HG02885 (cell line): ENCODE measurements around the gene ZNF213.

ENCODE experiments used
- ATAC-seq: cut with Tn5 transposase; IDR thresholded peaks from one replicate; pipeline ENCODE4 v1.9.1; 2021; ENCODE audit warnings: mild to moderate bottlenecking; ENCODE audit not compliant: unreplicated experiment, poor library complexity

ZNF213 gene, protein sequence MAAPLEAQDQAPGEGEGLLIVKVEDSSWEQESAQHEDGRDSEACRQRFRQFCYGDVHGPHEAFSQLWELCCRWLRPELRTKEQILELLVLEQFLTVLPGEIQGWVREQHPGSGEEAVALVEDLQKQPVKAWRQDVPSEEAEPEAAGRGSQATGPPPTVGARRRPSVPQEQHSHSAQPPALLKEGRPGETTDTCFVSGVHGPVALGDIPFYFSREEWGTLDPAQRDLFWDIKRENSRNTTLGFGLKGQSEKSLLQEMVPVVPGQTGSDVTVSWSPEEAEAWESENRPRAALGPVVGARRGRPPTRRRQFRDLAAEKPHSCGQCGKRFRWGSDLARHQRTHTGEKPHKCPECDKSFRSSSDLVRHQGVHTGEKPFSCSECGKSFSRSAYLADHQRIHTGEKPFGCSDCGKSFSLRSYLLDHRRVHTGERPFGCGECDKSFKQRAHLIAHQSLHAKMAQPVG

DNA sequence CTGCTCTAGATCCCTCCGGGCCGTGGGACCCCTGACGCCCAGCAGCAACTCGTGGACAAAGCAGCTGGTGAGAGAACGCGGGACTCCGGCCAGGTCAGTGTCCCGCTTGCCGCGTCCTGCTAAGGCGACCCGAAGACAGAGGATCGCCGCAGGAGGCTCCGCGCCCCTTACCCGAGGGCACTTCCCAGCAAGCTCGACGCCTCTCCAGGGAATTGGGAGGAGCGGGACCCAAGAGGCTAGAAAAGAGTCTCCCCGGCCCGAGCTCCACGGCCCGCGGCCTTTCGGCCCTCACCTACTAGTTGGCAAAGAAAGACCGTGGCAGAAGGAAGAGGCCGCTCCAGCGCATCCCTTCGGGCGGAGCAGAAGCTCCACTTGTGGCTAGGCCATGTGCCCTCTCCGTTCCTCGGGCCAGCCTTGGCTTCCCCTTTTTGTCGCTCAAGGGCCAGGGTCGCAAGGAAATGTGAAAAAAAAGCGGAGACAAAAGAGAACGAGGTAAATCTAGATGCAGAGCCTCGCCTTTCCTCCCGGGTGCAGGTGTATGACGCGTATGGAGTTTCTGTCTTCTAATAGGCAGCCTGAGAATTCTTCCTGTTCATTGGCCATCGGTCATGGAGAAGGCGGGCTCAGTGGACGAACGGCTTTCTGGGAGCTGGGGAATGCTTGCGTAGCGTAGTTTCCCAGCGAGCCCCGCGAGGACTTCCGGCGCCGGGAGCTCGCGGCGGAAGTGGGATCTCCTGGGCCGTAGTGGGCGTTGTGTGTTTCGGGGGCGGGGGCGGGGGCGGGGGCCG is at the start of gene ZNF213:
Gene ZNF213, plus strand, starts transcription at position 692 of the 788 bp plus-strand sequence. CDS start 2,252 bp downstream, outside the sequence.
- ATAC-seq = peak; percentile 85

DNA sequence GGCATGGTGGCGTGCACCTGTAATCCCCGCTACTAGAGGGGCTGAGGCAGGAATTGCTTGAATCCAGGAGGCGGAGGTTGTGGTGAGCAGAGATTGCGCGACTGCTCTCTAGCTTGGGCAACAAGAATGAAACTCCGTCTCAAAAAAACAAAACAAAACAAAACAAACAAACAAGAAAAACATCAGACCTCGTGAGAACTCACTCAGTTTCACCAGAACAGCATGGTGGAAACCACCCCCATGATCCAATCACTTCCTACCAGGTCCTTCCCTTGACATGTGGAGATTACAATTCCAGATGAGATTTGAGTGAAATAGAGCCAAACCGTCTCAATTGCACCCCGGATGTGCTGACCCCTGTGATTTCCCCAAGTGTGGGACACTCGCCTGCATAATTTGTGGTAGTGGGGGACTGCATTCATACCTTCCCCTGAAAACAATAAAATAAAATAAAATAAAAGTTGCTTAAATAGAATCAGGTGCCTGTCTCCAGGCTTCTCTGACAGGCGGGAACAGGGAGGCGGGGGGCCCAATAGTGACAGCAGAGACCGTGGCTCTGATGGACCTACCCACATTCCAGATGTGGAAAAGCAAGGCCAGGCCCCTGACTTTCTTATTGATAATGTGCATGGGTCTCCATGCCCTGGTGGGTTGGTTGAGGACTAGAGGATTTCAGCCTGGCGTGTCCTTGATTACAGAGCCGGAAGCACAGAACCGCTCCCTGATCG is 48.8 kb upstream of the ZNF213 start:
- no peak for ATAC-seq

- ATAC-seq = no peak
Observed at GRCh38 chr16:3086596-3087242, 48.1 kb upstream of the ZNF213 start.

DNA sequence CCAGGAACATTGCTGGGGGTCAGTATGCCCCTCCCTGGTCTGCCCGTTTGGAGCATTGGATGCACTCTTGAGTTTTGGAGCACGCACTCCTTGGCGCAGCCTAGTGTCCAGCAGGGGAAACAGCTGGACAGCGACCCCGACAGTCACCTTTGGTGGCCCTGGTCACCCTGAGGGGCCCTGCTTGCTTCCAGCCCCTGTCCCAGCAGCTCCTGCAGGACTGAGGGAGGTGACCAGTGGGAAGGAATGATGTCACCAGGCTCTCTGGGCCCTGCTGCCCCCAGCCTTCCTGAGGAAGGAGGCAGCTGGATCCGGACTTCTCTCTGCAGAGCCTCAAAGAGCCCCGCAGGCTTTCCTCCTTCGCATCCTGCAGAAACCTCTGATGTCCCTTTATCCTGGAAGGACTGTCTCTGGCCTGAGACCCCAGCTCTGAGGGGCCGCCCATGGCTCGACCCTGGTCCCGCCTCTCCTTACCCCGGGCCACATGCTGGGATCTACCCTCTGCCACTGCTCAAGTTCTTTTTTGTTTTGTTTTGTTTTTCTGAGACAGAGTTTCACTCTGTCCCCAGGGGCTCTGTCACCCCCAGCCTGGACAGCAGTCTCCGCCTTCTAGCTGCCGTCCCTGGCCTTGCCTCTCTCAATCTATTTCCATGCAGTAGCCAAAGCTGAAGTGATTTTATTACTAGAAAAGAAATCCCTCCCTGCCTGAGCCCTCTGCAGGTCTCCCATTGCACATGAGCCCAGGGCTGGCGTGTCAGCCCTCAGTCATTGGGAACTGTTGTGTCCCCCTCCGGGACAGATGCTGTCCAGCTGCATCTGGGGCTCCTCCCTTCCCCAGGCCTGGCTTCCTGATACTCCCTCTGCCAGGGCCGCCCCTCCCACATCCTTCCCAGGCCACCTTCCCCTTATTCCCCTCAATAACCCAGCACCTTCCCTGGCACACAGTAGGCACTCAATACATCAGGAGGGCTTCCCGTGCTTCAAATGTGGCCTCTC is 47.3 kb upstream of the ZNF213 start:
- ATAC-seq = no peak

DNA sequence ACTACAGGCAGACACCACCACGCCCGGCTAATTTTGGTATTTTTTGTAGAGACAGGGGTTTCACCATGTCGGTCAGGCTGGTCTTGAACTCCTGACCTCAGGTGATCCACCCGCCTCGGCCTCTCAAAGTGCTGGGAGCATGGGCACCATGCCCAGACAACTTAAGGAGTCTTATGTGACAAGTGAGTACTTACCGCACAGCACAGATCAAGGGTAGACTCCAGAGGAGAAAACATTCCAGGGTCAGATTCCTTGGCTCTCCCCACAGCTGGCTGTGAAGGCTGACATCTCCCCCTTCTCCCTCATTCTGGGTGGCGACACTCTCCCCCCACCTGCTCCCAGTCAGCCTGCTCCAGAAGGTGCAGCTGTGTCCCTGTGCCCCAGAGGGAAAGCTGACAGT is 46.4 kb upstream of the ZNF213 start:
- no peak for ATAC-seq

DNA sequence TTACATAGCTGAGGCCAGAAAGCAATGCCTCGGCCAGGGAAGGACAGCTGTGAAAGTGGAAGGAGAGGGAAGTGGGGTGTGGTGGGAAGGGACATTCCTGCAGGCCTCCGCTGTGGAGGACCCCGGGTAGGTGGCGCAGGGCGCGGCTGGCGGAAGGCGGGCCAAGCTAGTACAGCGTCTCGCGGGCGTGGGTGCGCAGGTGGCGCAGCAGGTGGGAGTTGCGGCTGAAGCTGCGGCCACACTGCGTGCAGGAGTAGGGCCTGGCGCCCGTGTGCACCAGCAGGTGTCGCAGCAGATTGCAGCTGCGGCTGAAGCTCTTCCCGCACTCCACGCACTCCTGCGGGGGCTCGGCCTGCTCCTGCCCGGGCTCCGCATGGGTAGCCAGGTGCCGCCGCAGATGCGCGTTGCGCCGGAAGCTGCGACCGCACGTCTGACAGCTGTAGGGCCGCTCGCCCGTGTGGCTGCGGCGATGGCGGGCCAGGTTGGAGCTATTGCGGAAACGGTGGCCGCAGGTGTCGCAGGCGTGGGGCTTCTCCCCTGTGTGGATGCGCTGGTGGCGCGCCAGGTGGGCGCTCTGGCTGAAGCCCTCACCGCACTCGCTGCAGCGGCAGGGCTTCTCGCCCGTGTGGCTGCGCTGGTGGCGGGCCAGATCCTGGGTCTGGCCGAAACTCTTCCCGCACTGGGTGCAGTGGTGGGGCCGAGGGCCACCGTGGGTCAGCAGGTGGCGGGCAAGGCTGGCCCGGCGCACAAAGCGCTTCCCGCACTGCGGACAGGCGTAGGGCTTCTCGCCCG is 45.7 kb upstream of the ZNF213 start:
- no peak for ATAC-seq

GRCh38 chr16:3089717-3090592 is 44.9 kb upstream of the ZNF213 start:
- no peak for ATAC-seq

DNA sequence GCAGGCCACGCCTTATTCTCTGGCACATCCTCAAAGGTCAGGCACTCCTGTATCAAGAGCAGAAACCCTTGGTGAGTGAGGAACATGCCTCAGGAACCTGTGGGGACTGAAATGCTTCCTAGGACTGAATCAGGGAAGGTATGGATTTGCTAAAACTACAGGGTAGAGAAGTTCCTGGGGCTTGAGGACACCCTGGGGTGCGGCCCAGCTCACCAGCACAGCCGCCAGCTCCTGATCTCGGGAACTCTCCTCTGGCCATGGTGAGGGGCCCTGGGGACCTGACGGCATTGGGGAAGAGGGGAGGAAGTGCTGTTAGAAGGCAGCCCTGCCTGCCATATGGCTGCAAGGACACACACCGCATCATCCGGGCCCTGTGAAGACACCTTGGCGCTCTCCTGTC is 43.3 kb upstream of the ZNF213 start:
- no peak for ATAC-seq

DNA sequence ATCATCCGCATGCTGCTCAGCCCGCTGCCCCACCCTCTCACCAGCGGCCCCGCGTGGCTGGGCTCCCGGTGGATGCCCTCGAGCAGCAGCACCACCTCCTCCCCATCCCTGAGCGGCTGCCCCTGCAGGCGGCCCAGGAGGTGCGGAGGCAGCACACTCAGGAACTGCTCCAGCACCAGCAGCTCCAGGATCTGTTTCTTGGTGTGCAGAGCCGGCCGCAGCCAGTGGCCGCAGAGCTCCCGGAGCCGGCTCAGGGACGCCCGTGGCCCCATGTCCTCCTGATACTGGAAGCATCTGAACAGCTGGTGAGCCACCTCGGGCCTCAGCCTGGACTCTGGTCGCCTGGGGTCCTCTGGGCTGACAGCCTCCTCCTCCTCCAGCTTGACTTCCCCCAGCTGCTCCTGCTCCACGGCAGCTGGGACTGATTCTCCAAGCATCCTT is 42.3 kb upstream of the ZNF213 start:
- ATAC-seq = no peak

DNA sequence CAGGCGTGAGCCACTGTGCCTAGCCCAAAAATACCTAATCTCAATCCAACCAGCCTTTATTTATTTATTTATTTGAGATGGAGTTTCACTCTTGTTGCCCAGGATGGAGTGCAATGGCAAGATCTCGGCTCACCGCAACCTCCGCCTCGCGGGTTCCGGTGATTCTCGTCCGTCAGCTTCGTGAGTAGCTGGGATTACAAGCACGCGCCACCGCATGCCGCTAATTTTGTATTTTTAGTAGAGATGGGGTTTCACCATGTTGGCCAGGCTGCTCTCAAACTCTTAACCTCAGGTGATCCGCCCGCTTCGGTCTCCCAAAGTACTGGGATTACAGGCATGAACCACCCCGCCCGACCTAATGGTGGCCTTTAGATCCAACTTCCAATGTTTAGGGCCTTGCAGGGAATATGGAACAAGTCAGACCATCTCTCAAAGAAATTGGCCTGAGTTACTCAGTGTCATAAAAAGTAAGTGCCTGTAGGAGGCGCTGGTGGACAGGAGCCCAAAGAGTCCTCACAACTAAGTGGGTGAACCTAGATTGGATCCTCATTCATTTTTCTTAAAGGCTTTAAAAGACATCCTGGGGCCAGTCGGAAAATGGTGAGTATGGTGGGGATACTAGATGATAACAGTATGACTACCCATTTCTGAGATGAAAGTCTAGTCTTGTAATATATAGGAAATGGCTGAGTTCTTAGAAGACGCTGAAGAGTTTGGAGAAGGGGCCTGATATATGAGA is 40.4 kb upstream of the ZNF213 start:
- ATAC-seq = no peak

GRCh38 chr16:3095869-3096268 is 39.0 kb upstream of the ZNF213 start:
- ATAC-seq = peak; percentile 70

DNA sequence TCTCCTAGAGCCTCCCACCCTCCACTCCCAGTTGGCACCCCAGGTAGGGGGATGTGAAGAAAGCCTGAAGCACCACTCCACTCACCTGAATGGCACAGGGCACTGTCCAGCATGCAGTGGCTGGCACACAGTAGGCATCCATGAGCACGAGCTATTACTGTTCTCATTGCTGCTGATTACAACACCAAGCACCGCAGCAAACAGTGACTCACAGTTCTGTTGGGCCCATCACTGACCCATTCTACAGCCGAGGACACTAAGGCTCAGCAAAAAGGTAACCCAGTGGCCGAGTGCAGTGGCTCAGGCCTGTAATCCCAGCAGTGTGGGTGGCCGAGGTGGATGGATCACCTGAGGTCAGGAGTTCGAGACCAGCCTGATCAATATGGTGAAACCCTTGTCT is 38.5 kb upstream of the ZNF213 start:
- no peak for ATAC-seq

GRCh38 chr16:3097266-3097665 is 37.6 kb upstream of the ZNF213 start:
- no peak for ATAC-seq

DNA sequence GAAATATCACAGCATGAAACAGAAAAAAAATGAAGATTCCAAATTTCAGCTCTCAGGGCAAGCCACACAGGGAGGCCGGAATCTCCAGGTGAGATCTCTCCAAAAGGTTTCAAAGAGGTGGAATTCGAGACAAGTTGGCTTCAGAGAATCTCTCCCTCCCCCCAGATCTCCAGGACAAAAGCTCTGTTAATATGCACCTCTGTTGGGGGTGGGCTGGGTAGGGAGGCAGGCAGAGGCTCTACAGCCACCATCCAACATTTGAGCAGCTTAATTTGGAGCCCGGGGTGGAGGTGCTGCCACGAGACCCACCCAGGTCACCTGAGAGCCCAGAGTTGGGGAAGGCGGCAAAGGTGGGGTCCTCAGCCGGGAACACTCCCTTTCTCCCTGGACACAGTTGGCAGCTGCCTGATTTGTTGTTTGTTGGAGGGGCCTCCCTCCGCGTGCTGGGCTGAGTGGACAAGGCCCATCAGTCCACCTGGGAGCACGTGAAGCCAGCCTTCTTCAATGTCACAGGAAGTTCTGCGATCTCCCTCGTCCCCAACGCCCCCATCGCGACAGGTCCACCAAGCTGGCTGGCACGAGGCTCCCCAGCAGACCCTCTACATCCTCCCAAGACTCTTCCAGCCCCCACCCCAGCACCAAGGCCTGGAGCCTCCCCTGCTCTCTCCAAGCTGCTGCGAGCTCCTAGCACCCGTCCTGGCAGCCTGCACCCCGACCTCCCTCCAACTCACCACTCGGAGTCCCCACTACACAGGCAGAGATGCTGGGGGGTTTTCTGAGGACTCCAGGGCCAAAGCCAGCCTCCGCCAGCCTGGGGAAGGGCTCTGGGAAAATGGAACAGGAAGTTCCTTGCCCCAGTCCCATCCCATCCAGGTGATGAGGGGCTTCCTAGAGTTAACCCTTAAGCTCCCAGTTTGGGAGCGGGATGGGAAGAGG is 36.1 kb upstream of the ZNF213 start, which contains the start of gene ZSCAN10:
Gene ZSCAN10, minus strand, starts transcription at position 836 of the 936 bp plus-strand sequence. CDS start 6,357 bp downstream, outside the sequence.
- ATAC-seq = no peak

- no peak for ATAC-seq
Observed at GRCh38 chr16:3099395-3099731, 35.5 kb upstream of the ZNF213 start.
